ENCODE data around the gene KBTBD3. TPM values are rescaled to one million over a fixed set of nuclear protein-coding genes. Genes with fewer than 3 reads are reported as not detected.
"Not testable (repeated sequence)": the region's sequence is repeated elsewhere in the genome, so short reads cannot be mapped to it uniquely, and the experiment has no call there.

The KBTBD3 gene
- total RNA-seq, 1 donor from 2014 or later, result 6.9 TPM

DNA sequence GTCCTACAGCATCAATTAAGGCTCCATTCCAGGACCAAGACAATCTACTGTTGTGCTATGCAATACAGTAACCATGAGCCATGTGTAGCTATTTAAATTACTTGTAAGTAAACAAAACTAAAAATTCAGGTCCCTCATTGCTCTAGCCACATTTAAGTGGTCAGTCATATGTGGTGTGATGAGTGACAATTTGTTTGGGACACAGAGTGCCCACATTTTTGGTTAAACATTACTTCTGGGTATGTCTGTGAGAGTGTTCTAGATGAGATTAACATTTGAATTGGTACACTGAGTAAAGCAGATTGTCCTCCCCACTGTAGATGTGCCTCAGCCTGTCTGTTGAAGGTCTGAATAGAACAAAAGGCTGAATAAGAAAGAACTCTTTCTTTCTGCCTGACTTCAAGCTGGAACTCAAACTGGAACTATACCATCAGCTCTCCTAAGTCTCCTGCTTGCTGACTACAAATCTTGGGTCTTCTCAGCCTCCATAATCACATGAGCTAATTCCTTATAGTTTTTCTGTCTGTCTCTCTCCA is 15.8 kb downstream of the KBTBD3 start:
- Histone ChIP-seq H4K20me1 (ENCODE audit: low read depth) (no peaks in the 10 kb centered on the region), H3K4me3 (no peak overlapping the region), H3K4me1 (peaks cover 9% of the 10 kb centered on the region), H3K27me3 (no peaks in the 10 kb centered on the region), H3K79me2 (ENCODE audit: low read depth) (no peaks in the 10 kb centered on the region), H3K9ac (no peak overlapping the region), H3F3A (ENCODE audit: low read depth) (no peaks in the 10 kb centered on the region), H3K36me3 (no peaks in the 10 kb centered on the region), H2AFZ (replicated peaks) (no peak overlapping the region), H3K27ac (peak overlapping the region; percentile 37), H3K4me2 (no peak overlapping the region), H3K9me3 (ENCODE audit: low read depth) (no peaks in the 10 kb centered on the region)
- no peak for DNase-seq (ENCODE audit: low spot score)
- Mint-ChIP-seq H3K27ac (no peak overlapping the region), H3K4me3 (no peak overlapping the region), H3K9me3 (no peaks in the 10 kb centered on the region), H3K27me3 (ENCODE audit: insufficient read depth, low read depth) (no peaks in the 10 kb centered on the region), H3K36me3 (peaks cover 3% of the 10 kb centered on the region), H3K4me1 (peaks cover 3% of the 10 kb centered on the region)
- TF ChIP-seq EZH2phosphoT487 (IDR thresholded peaks at IDR 0.05), result no peak
- TF ChIP-seq CTCF (IDR thresholded peaks at IDR 0.05), result no peak
- no peak for TF ChIP-seq EZH2 (IDR thresholded peaks at IDR 0.05)

DNA sequence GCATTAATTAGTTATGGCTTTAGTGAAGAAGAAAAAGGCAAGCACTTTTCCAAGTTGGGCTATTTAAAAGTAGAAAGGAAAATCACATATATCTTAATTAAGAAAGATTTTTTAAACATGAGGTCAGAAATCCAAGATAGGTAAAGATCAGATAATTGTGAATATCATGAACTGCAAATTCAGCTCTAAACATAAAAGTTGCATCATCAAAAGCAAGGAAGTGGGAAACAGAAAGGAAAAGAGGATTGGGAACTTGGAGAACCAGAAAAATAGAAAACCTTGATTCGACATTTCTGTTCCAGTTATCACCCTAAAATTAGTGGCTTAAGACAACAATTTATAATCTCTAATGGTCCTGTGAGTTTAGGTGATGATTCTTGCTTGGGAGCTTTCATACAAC is 17.5 kb downstream of the KBTBD3 start:
- H3K9ac ChIP-seq, result no peak overlapping the region
- no peaks in the 10 kb centered on the region for H3K36me3 ChIP-seq
- no peak overlapping the region for H3K27ac ChIP-seq
- no peak overlapping the region for H3K4me3 ChIP-seq
- no peaks in the 10 kb centered on the region for H3K27me3 Mint-ChIP-seq (ENCODE audit: insufficient read depth, low read depth)
- no peaks in the 10 kb centered on the region for H3K9me3 Mint-ChIP-seq
- no peaks in the 10 kb centered on the region for H3K9me3 ChIP-seq (ENCODE audit: low read depth)
- H4K20me1 ChIP-seq (ENCODE audit: low read depth), result no peaks in the 10 kb centered on the region
- no peaks in the 10 kb centered on the region for H3K27me3 ChIP-seq
- no peaks in the 10 kb centered on the region for H3K79me2 ChIP-seq (ENCODE audit: low read depth)
- no peak overlapping the region for H3K4me2 ChIP-seq
- TF ChIP-seq EZH2phosphoT487 (IDR thresholded peaks at IDR 0.05) (no peak), CTCF (IDR thresholded peaks at IDR 0.05) (no peak), EZH2 (IDR thresholded peaks at IDR 0.05) (no peak)
- peaks cover 3% of the 10 kb centered on the region for H3K36me3 Mint-ChIP-seq
- no peaks in the 10 kb centered on the region for H3F3A ChIP-seq (ENCODE audit: low read depth)
- DNase-seq (ENCODE audit: low spot score), result no peak
- peaks cover 9% of the 10 kb centered on the region for H3K4me1 ChIP-seq
- no peak overlapping the region for H3K4me3 Mint-ChIP-seq
- no peak overlapping the region for H3K27ac Mint-ChIP-seq
- no peak overlapping the region for H2AFZ ChIP-seq (replicated peaks)
- peaks cover 3% of the 10 kb centered on the region for H3K4me1 Mint-ChIP-seq

DNA sequence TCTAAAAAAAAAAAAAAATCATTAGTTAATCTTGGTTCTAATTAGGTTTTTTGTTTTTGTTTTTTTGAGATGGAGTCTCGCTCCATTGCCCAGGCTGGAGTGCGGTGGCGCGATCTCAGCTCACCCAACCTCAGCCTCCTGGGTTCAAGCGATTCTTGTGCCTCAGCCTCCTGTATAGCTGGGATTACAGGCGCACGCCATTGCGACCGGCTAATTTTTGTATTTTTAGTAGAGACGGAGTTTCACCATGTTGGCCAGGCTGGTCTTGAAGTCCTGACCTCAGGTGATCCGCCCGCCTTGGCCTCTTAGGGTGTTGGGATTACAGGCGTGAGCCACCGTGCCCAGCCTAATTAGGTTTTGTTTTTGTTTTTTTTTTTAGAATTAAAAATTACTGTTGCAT is 18.8 kb downstream of the KBTBD3 start:
- H2AFZ ChIP-seq (replicated peaks); H3K9me3 Mint-ChIP-seq; H3F3A ChIP-seq (ENCODE audit: low read depth); H3K27ac ChIP-seq; H4K20me1 ChIP-seq (ENCODE audit: low read depth); H3K4me1 ChIP-seq; DNase-seq (ENCODE audit: low spot score); H3K9ac ChIP-seq; H3K36me3 ChIP-seq; H3K27ac Mint-ChIP-seq; H3K4me2 ChIP-seq; H3K4me1 Mint-ChIP-seq; H3K4me3 Mint-ChIP-seq; H3K27me3 ChIP-seq; H3K27me3 Mint-ChIP-seq (ENCODE audit: insufficient read depth, low read depth); H3K36me3 Mint-ChIP-seq; H3K79me2 ChIP-seq (ENCODE audit: low read depth); H3K9me3 ChIP-seq (ENCODE audit: low read depth); H3K4me3 ChIP-seq: not testable (repeated sequence)

- no peaks in the 10 kb centered on the region for H3K9me3 ChIP-seq (ENCODE audit: low read depth)
- no peak overlapping the region for H2AFZ ChIP-seq (replicated peaks)
- no peak overlapping the region for H3K27ac Mint-ChIP-seq
- no peak overlapping the region for H3K4me3 ChIP-seq
- no peaks in the 10 kb centered on the region for H3K4me1 ChIP-seq
- no peak for DNase-seq (ENCODE audit: low spot score)
- no peaks in the 10 kb centered on the region for H3K4me1 Mint-ChIP-seq
- TF ChIP-seq CTCF (IDR thresholded peaks at IDR 0.05), result no peak
- no peak for TF ChIP-seq EZH2phosphoT487 (IDR thresholded peaks at IDR 0.05)
- no peak for TF ChIP-seq EZH2 (IDR thresholded peaks at IDR 0.05)
- no peaks in the 10 kb centered on the region for H3K27me3 ChIP-seq
- H3K36me3 Mint-ChIP-seq, result no peaks in the 10 kb centered on the region
- no peak overlapping the region for H3K9ac ChIP-seq
- H3K4me3 Mint-ChIP-seq, result no peak overlapping the region
- no peaks in the 10 kb centered on the region for H3K9me3 Mint-ChIP-seq
- no peaks in the 10 kb centered on the region for H3K36me3 ChIP-seq
- H3K27ac ChIP-seq, result no peak overlapping the region
- H3K27me3 Mint-ChIP-seq (ENCODE audit: insufficient read depth, low read depth), result peaks cover 2% of the 10 kb centered on the region
- no peak overlapping the region for H3K4me2 ChIP-seq
- no peaks in the 10 kb centered on the region for H3K79me2 ChIP-seq (ENCODE audit: low read depth)
- no peaks in the 10 kb centered on the region for H3F3A ChIP-seq (ENCODE audit: low read depth)
- H4K20me1 ChIP-seq (ENCODE audit: low read depth), result no peaks in the 10 kb centered on the region
Observed at GRCh38 chr11:106051103-106051502, 26.0 kb downstream of the KBTBD3 start.

All from neural progenitor cell (in vitro differentiated cells).